Measurements from ENCODE around the gene C1QTNF6.

C1QTNF6 gene

GRCh38 chr22:37163575-37164504, 24.2 kb downstream of the C1QTNF6 start:
- Histone ChIP-seq H3K9ac (ENCODE audit: low read length in 5 of 5) (peak overlapping the region in 1 of 5 donors; percentile 18), H3K27me3 (ENCODE audit: control insufficient read depth in 5 of 5, insufficient read depth in 4 of 5, low read length in 5 of 5) (peaks cover 0 to 12% (median 4%) of the 10 kb centered on the region in 5 donors), H3K27ac (ENCODE audit: low read depth, low read length) (no peak overlapping the region), H3K4me3 (ENCODE audit: low read depth in 1 of 5, low read length in 5 of 5) (no peak overlapping the region), H3K4me1 (ENCODE audit: control insufficient read depth in 5 of 5, insufficient read depth in 5 of 5, low read length in 5 of 5) (peaks cover 9 to 25% (median 23%) of the 10 kb centered on the region in 5 donors), H3K36me3 (ENCODE audit: control insufficient read depth in 5 of 5, insufficient read depth in 5 of 5, low read length in 5 of 5) (no peaks in the 10 kb centered on the region), H3K9me3 (ENCODE audit: control insufficient read depth in 5 of 5, low read length in 5 of 5) (peaks cover 0 to 6% (median 5%) of the 10 kb centered on the region in 5 donors)

GRCh38 chr22:37163096-37163489, 25.0 kb downstream of the C1QTNF6 start:
- Histone ChIP-seq H3K4me1 (ENCODE audit: control insufficient read depth in 5 of 5, insufficient read depth in 5 of 5, low read length in 5 of 5) (peaks cover 4 to 19% (median 16%) of the 10 kb centered on the region in 5 donors), H3K27me3 (ENCODE audit: control insufficient read depth in 5 of 5, insufficient read depth in 4 of 5, low read length in 5 of 5) (peaks cover 0 to 13% (median 6%) of the 10 kb centered on the region in 5 donors), H3K36me3 (ENCODE audit: control insufficient read depth in 5 of 5, insufficient read depth in 5 of 5, low read length in 5 of 5) (no peaks in the 10 kb centered on the region), H3K27ac (ENCODE audit: low read depth, low read length) (no peak overlapping the region), H3K4me3 (ENCODE audit: low read depth in 1 of 5, low read length in 5 of 5) (no peak overlapping the region), H3K9ac (ENCODE audit: low read length in 5 of 5) (peak overlapping the region in 1 of 5 donors; percentile 18), H3K9me3 (ENCODE audit: control insufficient read depth in 5 of 5, low read length in 5 of 5) (peaks cover 0 to 6% (median 5%) of the 10 kb centered on the region in 5 donors)

- Histone ChIP-seq H3K27me3 (ENCODE audit: control insufficient read depth in 5 of 5, insufficient read depth in 4 of 5, low read length in 5 of 5) (peaks cover 0 to 14% (median 6%) of the 10 kb centered on the region in 5 donors), H3K9ac (ENCODE audit: low read length in 5 of 5) (peak overlapping the region in 2 of 5 donors; percentile 18 to 32), H3K27ac (ENCODE audit: low read depth, low read length) (no peak overlapping the region)
Observed at GRCh38 chr22:37162221-37163095, 25.6 kb downstream of the C1QTNF6 start.

GRCh38 chr22:37161443-37161842, 26.6 kb downstream of the C1QTNF6 start:
- peaks cover 0 to 18% (median 7%) of the 10 kb centered on the region in 5 donors for H3K27me3 ChIP-seq (ENCODE audit: control insufficient read depth in 5 of 5, insufficient read depth in 4 of 5, low read length in 5 of 5)
- H3K4me3 ChIP-seq (ENCODE audit: low read depth in 1 of 5, low read length in 5 of 5) = no peak overlapping the region
- no peaks in the 10 kb centered on the region for H3K36me3 ChIP-seq (ENCODE audit: control insufficient read depth in 5 of 5, insufficient read depth in 5 of 5, low read length in 5 of 5)
- peaks cover 0 to 6% (median 5%) of the 10 kb centered on the region in 5 donors for H3K9me3 ChIP-seq (ENCODE audit: control insufficient read depth in 5 of 5, low read length in 5 of 5)
- H3K4me1 ChIP-seq (ENCODE audit: control insufficient read depth in 5 of 5, insufficient read depth in 5 of 5, low read length in 5 of 5) = peaks cover 0 to 3% (median 0%) of the 10 kb centered on the region in 5 donors
- H3K27ac ChIP-seq (ENCODE audit: low read depth, low read length) = no peak overlapping the region
- no peak overlapping the region for H3K9ac ChIP-seq (ENCODE audit: low read length in 5 of 5)

More at GRCh38 chr22:37162221-37163095, 25.6 kb downstream of the C1QTNF6 start:
- Histone ChIP-seq H3K4me1 (ENCODE audit: control insufficient read depth in 5 of 5, insufficient read depth in 5 of 5, low read length in 5 of 5) (peaks cover 4 to 13% (median 10%) of the 10 kb centered on the region in 5 donors), H3K4me3 (ENCODE audit: low read depth in 1 of 5, low read length in 5 of 5) (no peak overlapping the region), H3K36me3 (ENCODE audit: control insufficient read depth in 5 of 5, insufficient read depth in 5 of 5, low read length in 5 of 5) (no peaks in the 10 kb centered on the region), H3K9me3 (ENCODE audit: control insufficient read depth in 5 of 5, low read length in 5 of 5) (peaks cover 0 to 6% (median 5%) of the 10 kb centered on the region in 5 donors)

- no peaks in the 10 kb centered on the region for H3K36me3 ChIP-seq (ENCODE audit: control insufficient read depth in 5 of 5, insufficient read depth in 5 of 5, low read length in 5 of 5)
- no peaks in the 10 kb centered on the region for H3K4me1 ChIP-seq (ENCODE audit: control insufficient read depth in 5 of 5, insufficient read depth in 5 of 5, low read length in 5 of 5)
- H3K9me3 ChIP-seq (ENCODE audit: control insufficient read depth in 5 of 5, low read length in 5 of 5) = peaks cover 0 to 6% (median 5%) of the 10 kb centered on the region in 5 donors
- H3K27ac ChIP-seq (ENCODE audit: low read depth, low read length) = no peak overlapping the region
- no peak overlapping the region for H3K4me3 ChIP-seq (ENCODE audit: low read depth in 1 of 5, low read length in 5 of 5)
- peaks cover 0 to 25% (median 12%) of the 10 kb centered on the region in 5 donors for H3K27me3 ChIP-seq (ENCODE audit: control insufficient read depth in 5 of 5, insufficient read depth in 4 of 5, low read length in 5 of 5)
- H3K9ac ChIP-seq (ENCODE audit: low read length in 5 of 5) = no peak overlapping the region
Observed at GRCh38 chr22:37160027-37160426, 28.0 kb downstream of the C1QTNF6 start.

- peaks cover 0 to 25% (median 12%) of the 10 kb centered on the region in 5 donors for H3K27me3 ChIP-seq (ENCODE audit: control insufficient read depth in 5 of 5, insufficient read depth in 4 of 5, low read length in 5 of 5)
Observed at GRCh38 chr22:37158963-37159290, 29.1 kb downstream of the C1QTNF6 start.

GRCh38 chr22:37157516-37158285, 30.3 kb downstream of the C1QTNF6 start:
- Histone ChIP-seq H3K4me1 (ENCODE audit: control insufficient read depth in 5 of 5, insufficient read depth in 5 of 5, low read length in 5 of 5) (no peaks in the 10 kb centered on the region), H3K9me3 (ENCODE audit: control insufficient read depth in 5 of 5, low read length in 5 of 5) (peaks cover 0 to 6% (median 5%) of the 10 kb centered on the region in 5 donors), H3K36me3 (ENCODE audit: control insufficient read depth in 5 of 5, insufficient read depth in 5 of 5, low read length in 5 of 5) (no peaks in the 10 kb centered on the region), H3K4me3 (ENCODE audit: low read depth in 1 of 5, low read length in 5 of 5) (no peak overlapping the region), H3K27me3 (ENCODE audit: control insufficient read depth in 5 of 5, insufficient read depth in 4 of 5, low read length in 5 of 5) (peaks cover 0 to 22% (median 12%) of the 10 kb centered on the region in 5 donors), H3K9ac (ENCODE audit: low read length in 5 of 5) (no peak overlapping the region), H3K27ac (ENCODE audit: low read depth, low read length) (no peak overlapping the region)

More at GRCh38 chr22:37158963-37159290, 29.1 kb downstream of the C1QTNF6 start:
- peaks cover 0 to 6% (median 5%) of the 10 kb centered on the region in 5 donors for H3K9me3 ChIP-seq (ENCODE audit: control insufficient read depth in 5 of 5, low read length in 5 of 5)
- no peaks in the 10 kb centered on the region for H3K4me1 ChIP-seq (ENCODE audit: control insufficient read depth in 5 of 5, insufficient read depth in 5 of 5, low read length in 5 of 5)
- no peak overlapping the region for H3K27ac ChIP-seq (ENCODE audit: low read depth, low read length)
- H3K9ac ChIP-seq (ENCODE audit: low read length in 5 of 5) = no peak overlapping the region
- no peaks in the 10 kb centered on the region for H3K36me3 ChIP-seq (ENCODE audit: control insufficient read depth in 5 of 5, insufficient read depth in 5 of 5, low read length in 5 of 5)
- no peak overlapping the region for H3K4me3 ChIP-seq (ENCODE audit: low read depth in 1 of 5, low read length in 5 of 5)

GRCh38 chr22:37156686-37157435, 31.2 kb downstream of the C1QTNF6 start:
- H3K27ac ChIP-seq (ENCODE audit: low read depth, low read length) = no peak overlapping the region
- H3K27me3 ChIP-seq (ENCODE audit: control insufficient read depth in 5 of 5, insufficient read depth in 4 of 5, low read length in 5 of 5) = peaks cover 0 to 22% (median 12%) of the 10 kb centered on the region in 5 donors
- H3K9me3 ChIP-seq (ENCODE audit: control insufficient read depth in 5 of 5, low read length in 5 of 5) = peaks cover 0 to 6% (median 5%) of the 10 kb centered on the region in 5 donors
- no peaks in the 10 kb centered on the region for H3K4me1 ChIP-seq (ENCODE audit: control insufficient read depth in 5 of 5, insufficient read depth in 5 of 5, low read length in 5 of 5)
- H3K9ac ChIP-seq (ENCODE audit: low read length in 5 of 5) = no peak overlapping the region
- no peak overlapping the region for H3K4me3 ChIP-seq (ENCODE audit: low read depth in 1 of 5, low read length in 5 of 5)
- H3K36me3 ChIP-seq (ENCODE audit: control insufficient read depth in 5 of 5, insufficient read depth in 5 of 5, low read length in 5 of 5) = no peaks in the 10 kb centered on the region

- Histone ChIP-seq H3K9ac (ENCODE audit: low read length in 5 of 5) (no peak overlapping the region), H3K27me3 (ENCODE audit: control insufficient read depth in 5 of 5, insufficient read depth in 4 of 5, low read length in 5 of 5) (peaks cover 0 to 20% (median 12%) of the 10 kb centered on the region in 5 donors), H3K27ac (ENCODE audit: low read depth, low read length) (no peak overlapping the region), H3K36me3 (ENCODE audit: control insufficient read depth in 5 of 5, insufficient read depth in 5 of 5, low read length in 5 of 5) (no peaks in the 10 kb centered on the region), H3K4me1 (ENCODE audit: control insufficient read depth in 5 of 5, insufficient read depth in 5 of 5, low read length in 5 of 5) (no peaks in the 10 kb centered on the region), H3K4me3 (ENCODE audit: low read depth in 1 of 5, low read length in 5 of 5) (no peak overlapping the region), H3K9me3 (ENCODE audit: control insufficient read depth in 5 of 5, low read length in 5 of 5) (no peaks in the 10 kb centered on the region)
Observed at GRCh38 chr22:37155971-37156370, 32.1 kb downstream of the C1QTNF6 start.

All from subcutaneous abdominal adipose tissue (tissue), 5 donors.